ENCODE results near the gene ZSCAN1. TPM values are rescaled to one million over a fixed set of nuclear protein-coding genes. Genes with fewer than 3 reads are reported as not detected.

The ZSCAN1 gene
- total and polyA plus RNA-seq, 2 of the 4 experiments (the other 2 are of a cell fraction), result not detected

DNA sequence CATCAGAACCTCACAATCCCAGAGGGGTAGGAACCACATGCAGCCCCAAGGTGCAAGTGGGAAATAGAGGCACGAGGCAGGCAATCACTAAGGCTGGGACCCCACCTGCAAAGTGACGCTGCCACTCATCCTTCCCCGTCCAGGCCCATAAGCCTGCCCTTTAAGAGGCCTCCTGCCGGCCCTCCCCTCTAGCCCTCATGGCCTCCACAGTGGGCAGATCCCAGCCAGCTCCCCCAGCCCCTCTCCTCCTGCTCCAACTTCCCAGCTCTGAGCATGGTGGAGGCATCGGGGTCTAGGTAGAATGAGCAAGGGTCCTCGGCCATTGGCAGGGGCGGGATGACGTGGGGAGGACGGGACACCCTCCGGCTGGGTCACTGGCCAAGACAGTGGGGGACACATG, 61.5 kb downstream of the ZSCAN1 start:
- dilution Hi-C loops (cut with HindIII; ENCODE audit: low sequenced_read_pairs, unreplicated experiment) (no loop called here), in situ Hi-C loops (cut with MboI; ENCODE audit: low sequenced_read_pairs) (no loop called here), intact Hi-C loops (cut with micrococcal nuclease) (no loop called here)
- H3K79me1 ChIP-seq (ENCODE audit: low read depth in 1 of 2, low read length in 2 of 2), result no peaks in the 10 kb centered on the region
- POLR2A ChIA-PET (ENCODE audit: unreplicated experiment), result no interaction called here
- no peaks in the 10 kb centered on the region for H3K27me3 ChIP-seq (ENCODE audit: control insufficient read depth, insufficient read depth, low read length)
- no peak overlapping the region for H3K18ac ChIP-seq (ENCODE audit: low read depth, low read length)
- no peak overlapping the region for H3K4me3 ChIP-seq (ENCODE audit: insufficient read depth, low read depth, low read length)
- no peaks in the 10 kb centered on the region for H3K9me1 ChIP-seq (ENCODE audit: insufficient read depth, low read length)
- no peaks in the 10 kb centered on the region for H4K20me1 ChIP-seq (ENCODE audit: insufficient read depth, low read length)
- no peak overlapping the region for H2BK5ac ChIP-seq (ENCODE audit: low read depth, low read length, poor library complexity, severe bottlenecking)
- no peak overlapping the region for H3K4me2 ChIP-seq (ENCODE audit: low read depth, low read length)
- H3K23ac ChIP-seq (ENCODE audit: low read depth, low read length), result no peak overlapping the region
- no peak overlapping the region for H2BK15ac ChIP-seq (ENCODE audit: low read depth, low read length)
- no TSS peak for BruUV-seq (replicated peaks)
- no peak overlapping the region for H2BK20ac ChIP-seq (ENCODE audit: low read depth, low read length)
- no peaks in the 10 kb centered on the region for H3K4me1 ChIP-seq (ENCODE audit: control insufficient read depth, insufficient read depth, low read length)
- no peak overlapping the region for H3K4ac ChIP-seq (ENCODE audit: low read depth, low read length)
- DNase-seq (no peak), ATAC-seq (ENCODE audit: low read depth) (no peak)
- no CpG with 5 or more reads among the region's 10 CpGs for WGBS, 2 experiments (ENCODE audit: extremely low coverage in 2 of 2, insufficient read length in 1 of 2)
- no peak overlapping the region for H3K14ac ChIP-seq (replicated peaks; ENCODE audit: low read depth, low read length)
- H4K91ac ChIP-seq (ENCODE audit: insufficient read depth, low read depth, low read length), result no peak overlapping the region
- CTCF ChIA-PET, result no interaction called here
- peaks cover 7% of the 10 kb centered on the region for H3K36me3 ChIP-seq (ENCODE audit: control insufficient read depth, insufficient read depth, low read length)
- no peak overlapping the region for H3K9ac ChIP-seq (ENCODE audit: low read depth, low read length)
- TF ChIP-seq POLR2A (IDR thresholded peaks at IDR 0.05; ENCODE audit: low read depth, low read length), result no peak
- TF ChIP-seq MXI1 (IDR thresholded peaks at IDR 0.05; ENCODE audit: borderline replicate concordance, low read depth, low read length), result no peak
- TF ChIP-seq MAFK (IDR thresholded peaks at IDR 0.05; ENCODE audit: low read depth, low read length), result no peak
- TF ChIP-seq FOS (IDR thresholded peaks at IDR 0.05; ENCODE audit: low read depth, low read length), result no peak
- TF ChIP-seq RAD21 (IDR thresholded peaks at IDR 0.05; ENCODE audit: low read length), result no peak
- no peak for TF ChIP-seq CEBPB (IDR thresholded peaks at IDR 0.05; ENCODE audit: low read depth, low read length)
- no peak for TF ChIP-seq NFE2L2 (IDR thresholded peaks at IDR 0.05; ENCODE audit: low read depth, low read length)
- no peak for TF ChIP-seq ELK1 (IDR thresholded peaks at IDR 0.05; ENCODE audit: borderline replicate concordance, low read depth, low read length)
- TF ChIP-seq SMC3 (IDR thresholded peaks at IDR 0.05; ENCODE audit: low read depth, low read length), result no peak
- no peak overlapping the region for H2AFZ ChIP-seq (replicated peaks; ENCODE audit: low read length, poor library complexity)
- H4K8ac ChIP-seq (ENCODE audit: low read depth in 2 of 2, low read length in 2 of 2), result no peak overlapping the region
- H4K5ac ChIP-seq (ENCODE audit: low read depth, low read length), result no peak overlapping the region
- H2BK120ac ChIP-seq (ENCODE audit: low read depth, low read length), result no peak overlapping the region
- no peak overlapping the region for H3K27ac ChIP-seq (ENCODE audit: insufficient read depth, low read length)
- H2AK9ac ChIP-seq (replicated peaks; ENCODE audit: low read depth, low read length, poor library complexity), result no peak overlapping the region
- H3K56ac ChIP-seq (ENCODE audit: extremely low read depth, insufficient read depth, low read length), result no peak overlapping the region
- H2AK5ac ChIP-seq (ENCODE audit: low read depth, low read length), result no peak overlapping the region
- H3K9me3 ChIP-seq (ENCODE audit: control insufficient read depth, insufficient read depth, low read length), result peaks cover 56% of the 10 kb centered on the region
